ENCODE data around the gene GARNL3. TPM values are rescaled to one million over a fixed set of nuclear protein-coding genes. Genes with fewer than 3 reads are reported as not detected.
A peak's percentile ranks its signal among the peaks of the same experiment; 100 is the strongest.

The GARNL3 gene
- 10 to 100 TPM in 2 of 4 donors, 1 to 10 TPM in 2; 4.7 to 29.3 (median 11.3) TPM for total RNA-seq

GRCh38 chr9:127264462-127265219, at the start of gene GARNL3:
TSS of gene GARNL3 (plus strand) at chr9:127264774. CDS start at chr9:127264878, 104 bp downstream.
- ATAC-seq, result no peak
- WGBS, 2 donors (ENCODE audit: low coverage in 1 of 2), result 19 to 31% methylated on average over 8 of the region's 8 CpGs
- Histone ChIP-seq H3K27ac (peak within 1 kb of the TSS in 1 of 4 donors; percentile 12), H3K9me3 (no peaks in the 10 kb centered on the region), H3K4me3 (no peak within 1 kb of the TSS), H3K27me3 (no peaks in the 10 kb centered on the region), H3K36me3 (no peaks in the 10 kb centered on the region), H3K4me1 (peaks cover 5 to 43% (median 9%) of the 10 kb centered on the region in 3 donors)
- no peak for TF ChIP-seq EP300 (IDR thresholded peaks at IDR 0.05)

DNA sequence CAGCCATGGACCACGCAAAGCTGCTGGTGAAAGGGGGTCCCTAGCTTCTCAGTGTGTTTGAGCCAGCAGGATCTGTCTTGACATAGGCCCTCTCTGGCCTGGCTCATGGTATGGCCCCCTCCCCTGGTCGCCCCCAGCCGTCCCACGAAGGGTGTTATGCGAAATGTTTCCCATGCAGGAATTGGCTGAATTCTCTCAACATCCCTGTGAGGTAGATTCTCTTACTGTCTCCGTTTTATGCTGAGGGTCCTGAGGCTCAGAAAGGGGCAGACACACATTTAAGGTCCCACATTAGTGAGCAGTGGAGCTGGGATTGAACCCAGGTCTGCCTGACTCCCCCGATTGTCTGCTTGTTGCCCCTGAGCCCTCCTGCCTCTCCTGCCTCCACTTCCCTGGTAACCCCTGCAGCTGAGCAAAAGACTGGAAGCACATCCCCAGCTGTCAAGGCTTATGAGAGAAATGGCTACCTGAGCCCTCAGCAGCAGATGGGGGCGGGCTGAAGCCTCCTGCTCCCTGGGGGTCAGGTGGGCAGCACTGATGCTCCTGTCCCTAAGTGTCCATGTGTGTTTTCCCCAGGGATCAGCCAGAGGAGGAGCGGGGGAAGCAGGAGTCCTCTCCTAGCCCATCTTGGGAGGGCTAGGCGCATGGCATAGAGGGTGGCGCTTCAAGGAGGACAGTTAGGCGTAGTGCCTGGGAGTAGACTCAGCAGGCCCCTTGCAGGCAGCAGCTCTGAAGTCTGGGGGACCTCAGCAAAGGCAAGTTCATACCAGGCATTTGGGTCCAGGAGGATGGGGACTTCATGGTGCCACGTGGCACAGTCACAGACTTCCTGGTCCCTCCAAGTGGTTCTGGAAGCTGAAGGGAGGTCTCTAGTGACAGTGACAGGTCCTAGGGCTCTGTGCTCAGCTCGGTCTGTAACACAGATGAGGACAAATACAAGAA, 49.0 kb upstream of the GARNL3 start:
- H3K27ac ChIP-seq, result no peak overlapping the region
- no peaks in the 10 kb centered on the region for H3K9me3 ChIP-seq
- H3K36me3 ChIP-seq, result peaks cover 0 to 13% of the 10 kb centered on the region in 2 donors
- ATAC-seq, result no peak
- 93 to 100% methylated on average over 1 to 3 of the region's 14 CpGs for WGBS, 2 donors (ENCODE audit: low coverage in 1 of 2)
- no peak for TF ChIP-seq POLR2AphosphoS5 (IDR thresholded peaks at IDR 0.05)
- no peak for TF ChIP-seq CTCF (IDR thresholded peaks at IDR 0.05)
- no peak for TF ChIP-seq EP300 (IDR thresholded peaks at IDR 0.05)
- TF ChIP-seq POLR2A (IDR thresholded peaks at IDR 0.05), result no peak
- H3K27me3 ChIP-seq, result no peaks in the 10 kb centered on the region
- no peak overlapping the region for H3K4me3 ChIP-seq
- H3K4me1 ChIP-seq, result peaks cover 0 to 8% (median 0%) of the 10 kb centered on the region in 3 donors

GRCh38 chr9:127216210-127216887, 48.2 kb upstream of the GARNL3 start:
- WGBS, 2 donors (ENCODE audit: low coverage in 1 of 2), result 89% methylated on average over 5 to 6 of the region's 7 CpGs
- H3K27me3 ChIP-seq, result no peaks in the 10 kb centered on the region
- no peak overlapping the region for H3K4me3 ChIP-seq
- peaks cover 0 to 8% (median 0%) of the 10 kb centered on the region in 3 donors for H3K4me1 ChIP-seq
- no peak for TF ChIP-seq CTCF (IDR thresholded peaks at IDR 0.05)
- no peak for TF ChIP-seq EP300 (IDR thresholded peaks at IDR 0.05)
- TF ChIP-seq POLR2AphosphoS5 (IDR thresholded peaks at IDR 0.05), result no peak
- no peak for TF ChIP-seq POLR2A (IDR thresholded peaks at IDR 0.05)
- H3K36me3 ChIP-seq, result peaks cover 0 to 13% of the 10 kb centered on the region in 2 donors
- no peaks in the 10 kb centered on the region for H3K9me3 ChIP-seq
- no peak overlapping the region for H3K27ac ChIP-seq
- no peak for ATAC-seq

- Histone ChIP-seq H3K4me1 (peaks cover 0 to 8% (median 0%) of the 10 kb centered on the region in 3 donors), H3K27me3 (no peaks in the 10 kb centered on the region), H3K36me3 (peaks cover 0 to 13% of the 10 kb centered on the region in 2 donors), H3K9me3 (no peaks in the 10 kb centered on the region), H3K4me3 (no peak overlapping the region), H3K27ac (no peak overlapping the region)
- no peak for TF ChIP-seq EP300 (IDR thresholded peaks at IDR 0.05)
- TF ChIP-seq CTCF (IDR thresholded peaks at IDR 0.05), result no peak
- TF ChIP-seq POLR2AphosphoS5 (IDR thresholded peaks at IDR 0.05), result no peak
- no CpG with 5 or more reads among the region's 5 CpGs for WGBS, 2 donors (ENCODE audit: low coverage in 1 of 2)
- ATAC-seq, result no peak
Measured at GRCh38 chr9:127216888-127217217, 47.7 kb upstream of the GARNL3 start.

GRCh38 chr9:127218818-127219217, 45.8 kb upstream of the GARNL3 start:
- TF ChIP-seq POLR2AphosphoS5 (IDR thresholded peaks at IDR 0.05), result no peak
- no peak for TF ChIP-seq POLR2A (IDR thresholded peaks at IDR 0.05)
- no peak for TF ChIP-seq EP300 (IDR thresholded peaks at IDR 0.05)
- no peak for TF ChIP-seq CTCF (IDR thresholded peaks at IDR 0.05)
- no peak for ATAC-seq
- Histone ChIP-seq H3K27me3 (no peaks in the 10 kb centered on the region), H3K9me3 (no peaks in the 10 kb centered on the region), H3K27ac (no peak overlapping the region), H3K4me1 (peaks cover 0 to 13% (median under 1%) of the 10 kb centered on the region in 3 donors), H3K36me3 (peaks cover 0 to 13% of the 10 kb centered on the region in 2 donors), H3K4me3 (no peak overlapping the region)
- WGBS, 2 donors (ENCODE audit: low coverage in 1 of 2), result 100% methylated on average over 2 of the region's 10 CpGs; no CpG with 5 or more reads in 1 of the 2 donors

Measured in gastroesophageal sphincter (tissue), 4 donors.